Stimulated activated CD4-positive, alpha-beta T cell treated with anti-CD3 and anti-CD28 coated beads, Interleukin-15, amount 100 ng/mL, for 24 hours (primary cell): ENCODE measurements around the gene SNX8.
"Not testable (repeated sequence)": the region's sequence is repeated elsewhere in the genome, so short reads cannot be mapped to it uniquely, and the experiment has no call there.

Experiments used
- DNase-seq: peaks from one replicate; pipeline ENCODE4 v3.0.0-alpha.2; 2020

Gene SNX8

DNA sequence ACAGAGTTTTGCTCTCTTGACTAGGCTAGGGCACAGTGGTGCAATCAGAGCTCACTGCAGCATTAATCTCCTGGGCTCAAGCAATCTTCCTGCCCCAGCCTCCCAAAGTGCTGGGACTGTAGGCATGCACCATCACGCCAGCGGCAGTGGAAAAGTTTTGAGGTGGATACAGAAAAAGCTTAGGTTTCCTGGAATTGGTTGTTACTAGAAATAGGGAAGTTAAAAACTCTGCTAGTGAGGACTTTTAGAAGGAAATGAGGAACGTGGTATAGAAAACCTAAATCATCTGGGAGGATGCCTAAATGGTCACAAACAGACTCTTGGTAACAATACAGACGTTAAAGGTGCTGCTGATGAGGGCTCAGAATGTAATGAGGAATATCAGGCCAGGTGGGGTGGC lies 10.9 kb upstream of the SNX8 start:
- no peak for DNase-seq

DNA sequence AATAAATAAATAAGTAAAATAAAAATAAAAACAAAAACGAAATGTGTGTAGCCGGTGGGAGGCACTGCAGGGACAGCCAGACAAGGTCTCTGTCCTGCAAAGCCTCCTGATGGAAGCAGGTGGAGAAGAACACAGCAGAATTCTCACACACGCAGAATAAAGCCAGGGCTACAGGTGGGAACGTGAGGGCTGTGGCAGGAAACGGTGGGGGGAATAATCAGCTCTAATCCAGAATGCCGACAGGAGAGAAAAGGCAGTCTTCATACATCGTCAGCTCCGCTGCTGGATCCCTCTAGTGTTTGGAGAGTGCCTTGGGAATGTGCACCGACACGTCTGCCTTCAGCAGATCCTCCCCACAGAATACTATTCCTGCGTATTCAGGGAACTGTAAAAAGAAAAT lies 6.8 kb upstream of the SNX8 start:
- DNase-seq = no peak

- no peak for DNase-seq
Measured at GRCh38 chr7:2317556-2318293, 3.5 kb upstream of the SNX8 start.

- no peak for DNase-seq
Measured at GRCh38 chr7:2316578-2316977, 2.3 kb upstream of the SNX8 start.

- DNase-seq = no peak
Measured at GRCh38 chr7:2315787-2316186, 1.5 kb upstream of the SNX8 start.

DNA sequence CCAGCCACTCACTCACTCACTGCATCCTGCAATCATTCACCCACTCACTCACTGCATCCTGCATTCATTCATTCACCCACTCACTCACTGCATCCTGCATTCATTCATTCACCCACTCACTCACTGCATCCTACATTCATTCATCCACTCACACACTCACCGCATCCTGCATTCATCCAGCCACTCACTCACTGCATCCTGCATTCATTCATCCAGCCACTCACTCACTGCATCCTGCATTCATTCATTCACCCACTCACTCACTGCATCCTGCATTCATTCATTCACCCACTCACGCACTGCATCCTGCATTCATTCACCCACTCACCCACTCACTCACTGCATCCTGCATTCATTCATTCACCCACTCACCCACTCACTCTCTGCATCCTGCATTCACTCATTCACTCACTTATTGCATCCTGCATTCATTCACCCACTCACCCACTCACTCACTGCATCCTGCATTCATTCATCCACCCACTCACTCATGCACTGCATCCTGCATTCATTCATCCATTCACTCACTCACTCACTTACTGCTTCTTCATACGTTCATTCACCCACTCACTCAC lies 802 bp upstream of the SNX8 start:
- DNase-seq = not testable (repeated sequence)

DNA sequence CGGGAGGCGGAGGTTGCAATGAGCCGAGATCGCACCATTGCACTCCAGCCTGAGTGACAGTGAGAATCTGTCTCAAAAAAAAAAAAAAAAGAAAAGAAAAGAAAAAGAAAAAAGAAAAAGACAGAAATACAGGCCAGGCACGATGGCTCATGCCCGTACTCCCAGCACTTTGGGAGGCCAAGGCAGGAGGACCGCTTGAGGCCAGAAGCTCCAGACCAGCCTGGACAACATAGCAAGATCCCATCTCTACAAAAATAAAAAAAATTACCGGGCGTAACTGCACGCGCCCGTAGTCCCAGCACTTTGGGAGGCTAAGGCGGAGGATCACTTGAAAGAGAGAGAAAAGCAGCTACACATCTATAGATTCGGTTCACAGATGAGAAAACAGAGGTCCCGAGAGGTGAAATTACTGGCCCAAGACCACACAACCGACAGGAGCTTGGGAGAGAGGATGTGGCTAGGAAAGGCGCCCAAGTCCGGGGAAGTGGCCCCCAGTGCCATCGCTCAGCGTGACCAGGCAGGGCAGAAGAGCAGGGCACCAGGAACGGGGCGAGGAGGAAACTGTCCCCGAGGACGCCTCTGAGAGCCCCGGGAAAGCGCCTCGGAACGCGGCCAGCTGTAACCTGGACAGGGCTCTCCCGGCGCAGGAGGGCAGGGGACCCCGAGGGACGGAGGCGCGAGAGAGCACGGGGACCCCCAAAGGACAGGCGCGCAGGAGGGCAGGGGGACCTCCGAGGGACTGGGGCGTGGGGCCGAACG lies 612 bp downstream of the SNX8 start:
- DNase-seq = no peak

- no peak for DNase-seq
Measured at GRCh38 chr7:2312267-2312929, 1.8 kb downstream of the SNX8 start.

DNA sequence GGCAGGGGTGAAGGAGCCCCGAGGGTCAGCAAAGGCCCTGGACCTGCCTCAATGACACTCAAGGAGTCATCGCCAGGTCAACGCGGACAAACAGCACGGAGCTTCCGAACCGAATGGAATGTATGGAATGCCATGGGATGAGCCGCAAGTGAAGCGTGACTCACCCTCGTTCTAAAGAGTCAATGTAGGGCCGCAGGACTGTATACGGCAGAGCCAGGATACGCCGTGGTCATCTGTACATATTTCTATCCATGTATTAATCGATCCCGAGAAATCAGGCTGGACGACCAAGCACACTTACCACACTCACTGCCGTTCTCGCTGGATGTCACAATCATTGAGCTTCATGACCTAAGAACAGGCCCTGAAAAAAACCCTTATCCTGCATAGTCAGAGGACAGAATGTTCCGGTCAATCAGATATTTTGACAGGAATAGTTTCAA lies 4.3 kb downstream of the SNX8 start:
- DNase-seq = no peak

- no peak for DNase-seq
Measured at GRCh38 chr7:2307690-2308107, 6.5 kb downstream of the SNX8 start.

DNA sequence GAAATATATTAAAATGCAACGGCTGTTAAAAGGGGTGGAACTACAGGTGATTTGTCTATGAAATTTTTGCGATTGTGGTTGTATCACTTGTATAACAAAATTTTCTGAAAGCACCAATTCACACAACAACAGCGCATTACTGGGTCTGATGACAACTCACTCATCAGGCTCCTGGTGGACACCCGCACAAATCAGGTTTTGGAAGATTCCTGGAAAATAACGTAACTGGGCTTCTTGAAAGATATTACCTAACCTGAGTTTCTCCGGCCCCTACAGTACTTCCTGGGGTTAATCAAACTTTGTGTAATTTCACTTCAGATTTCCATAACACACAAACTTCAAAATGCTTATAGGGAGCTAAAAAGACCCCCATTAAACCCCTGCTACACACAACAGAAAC lies 7.6 kb downstream of the SNX8 start:
- no peak for DNase-seq

- not testable (repeated sequence) for DNase-seq
Measured at GRCh38 chr7:2305258-2305657, 9.0 kb downstream of the SNX8 start.

DNA sequence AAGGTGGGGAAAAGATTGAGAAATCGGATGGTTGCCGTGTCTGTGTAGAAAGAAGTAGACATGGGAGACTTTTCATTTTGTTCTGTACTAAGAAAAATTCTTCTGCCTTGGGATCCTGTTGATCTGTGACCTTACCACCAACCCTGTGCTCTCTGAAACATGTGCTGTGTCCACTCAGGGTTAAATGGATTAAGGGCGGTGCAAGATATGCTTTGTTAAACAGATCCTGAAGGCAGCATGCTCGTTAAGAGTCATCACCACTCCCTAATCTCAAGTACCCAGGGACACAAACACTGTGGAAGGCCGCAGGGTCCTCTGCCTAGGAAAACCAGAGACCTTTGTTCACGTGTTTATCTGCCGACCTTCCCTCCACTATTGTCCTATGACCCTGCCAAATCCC lies 10.7 kb downstream of the SNX8 start:
- not testable (repeated sequence) for DNase-seq

GRCh38 chr7:2302743-2303397 lies 11.4 kb downstream of the SNX8 start:
- not testable (repeated sequence) for DNase-seq

DNA sequence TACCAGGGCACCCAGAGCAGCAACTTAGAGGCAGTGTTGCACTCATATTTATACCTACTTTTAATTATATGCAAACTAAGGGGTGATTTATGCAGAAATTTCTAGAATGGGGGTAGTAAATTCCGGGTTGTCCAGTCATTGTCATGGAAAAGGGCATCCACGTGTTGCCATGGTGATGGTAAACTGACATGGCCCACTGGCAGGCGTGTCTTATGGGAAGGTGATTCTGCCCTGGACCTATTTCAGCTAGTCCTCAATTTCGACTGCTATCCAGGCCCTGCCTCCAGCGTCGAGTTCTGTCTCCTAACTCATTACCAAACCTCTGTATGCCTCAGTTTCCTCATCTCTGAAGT lies 12.8 kb downstream of the SNX8 start:
- no peak for DNase-seq

- DNase-seq = no peak
Measured at GRCh38 chr7:2299870-2300512, 14.2 kb downstream of the SNX8 start.

DNA sequence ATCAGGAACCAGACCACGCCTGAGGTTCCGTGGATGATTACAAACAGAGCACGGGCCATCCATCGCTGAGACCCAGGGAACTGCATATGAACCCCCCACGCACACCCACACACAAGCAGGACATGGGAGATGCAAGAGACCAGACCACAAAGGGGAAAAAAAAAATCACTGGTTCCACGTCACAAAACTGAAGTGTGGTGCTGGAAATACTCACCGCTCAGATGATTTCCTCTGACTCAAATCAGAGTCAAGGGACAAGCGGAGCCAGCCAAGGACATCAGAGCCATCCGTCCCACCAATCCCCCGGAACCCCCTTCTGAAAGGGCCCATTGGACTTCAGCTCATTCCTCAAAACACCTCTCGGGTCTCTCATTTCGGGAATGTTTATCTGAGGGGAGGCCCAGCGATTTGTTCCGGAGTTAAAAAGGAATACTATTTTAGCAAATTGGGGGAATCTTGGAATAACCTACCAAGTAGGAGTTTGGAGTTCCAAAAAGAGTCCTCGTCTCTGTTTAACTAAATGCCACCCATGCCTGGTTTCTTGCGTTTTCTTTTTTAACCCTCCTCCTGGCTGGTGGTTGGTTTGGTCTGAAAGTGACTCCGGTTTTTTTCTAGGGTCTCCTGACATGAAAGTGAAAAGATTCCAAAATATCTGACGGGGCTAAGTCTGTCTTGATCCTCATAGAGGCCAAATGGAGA lies 15.0 kb downstream of the SNX8 start:
- DNase-seq = peak; percentile 62

DNA sequence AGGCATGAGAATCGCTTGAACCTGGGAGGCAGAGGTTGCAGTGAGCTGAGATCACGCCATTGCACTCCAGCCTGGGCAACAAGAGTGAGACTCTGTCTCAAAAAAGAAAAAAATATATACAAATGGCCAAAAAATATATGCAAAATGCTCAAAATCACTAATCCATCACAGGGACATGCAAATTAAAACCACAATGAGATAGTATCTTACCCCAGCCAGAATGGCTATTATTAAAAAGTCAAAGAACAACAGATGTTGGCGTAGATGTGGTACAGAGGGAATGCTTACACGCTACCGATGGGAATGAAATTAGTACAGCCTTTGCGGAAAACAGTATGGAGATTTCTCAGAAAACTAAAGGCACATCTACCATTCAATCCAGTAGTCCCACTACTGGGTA lies 17.4 kb downstream of the SNX8 start:
- DNase-seq = no peak

GRCh38 chr7:2295936-2296620 lies 18.2 kb downstream of the SNX8 start:
- no peak for DNase-seq

- DNase-seq = no peak
Measured at GRCh38 chr7:2290877-2291276, 23.4 kb downstream of the SNX8 start.

DNA sequence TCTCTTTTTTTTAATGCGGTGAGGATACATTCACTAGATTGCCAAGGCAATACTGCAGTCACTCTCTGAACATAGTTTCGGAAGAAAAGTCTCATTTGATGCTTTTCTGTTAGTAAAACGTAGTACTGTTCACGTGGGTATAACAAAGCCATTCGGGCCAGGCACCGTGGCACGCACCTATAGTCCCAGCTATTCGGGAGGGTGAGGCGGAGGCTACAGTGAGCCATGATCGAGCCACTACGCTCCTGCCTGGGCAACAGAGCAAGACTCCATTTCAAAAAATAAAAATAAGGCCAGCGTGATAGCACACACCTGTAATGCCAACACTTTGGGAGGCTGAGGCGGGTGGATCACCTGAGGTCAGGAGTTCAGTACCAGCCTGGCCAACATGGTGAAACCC lies 24.6 kb downstream of the SNX8 start:
- no peak for DNase-seq
